K562 (cell line): Measurements from ENCODE around the gene ZNF865. TPM values are rescaled to one million over a fixed set of nuclear protein-coding genes. Genes with fewer than 3 reads are reported as not detected.

ENCODE experiments used
- CBX2 ChIP-seq: fragments of 200-600 bp; sonication (generic); IDR thresholded peaks from one replicate; pipeline ENCODE4 v1.6.1; 2012; ENCODE audit warnings: mild to moderate bottlenecking, low read length, inconsistent platforms; ENCODE audit not compliant: insufficient read depth, poor library complexity, severe bottlenecking
- CEBPB ChIP-seq: fragments of 450-650 bp; IDR thresholded peaks from 2 replicates; pipeline ENCODE4 v1.6.1; 2016; ENCODE audit warnings: missing genetic modification characterization, missing compliant biosample characterization
- CHD1 ChIP-seq: fragments of 200-600 bp; sonication (generic); IDR thresholded peaks from one replicate; pipeline ENCODE4 v1.6.1; 2012; ENCODE audit warnings: mild to moderate bottlenecking, moderate library complexity, low read length, inconsistent platforms
- ETS2 ChIP-seq: IDR thresholded peaks from 2 replicates; pipeline ENCODE4 v1.6.1; 2016; ENCODE audit warnings: borderline replicate concordance, missing genetic modification characterization, mild to moderate bottlenecking, moderate library complexity, missing compliant biosample characterization; ENCODE audit not compliant: poor library complexity, severe bottlenecking
- FOXP1 ChIP-seq: sonication (generic); formaldehyde crosslinking; IDR thresholded peaks from 2 replicates; pipeline ENCODE4 v1.8.0; 2022; ENCODE audit warnings: mild to moderate bottlenecking, missing genetic modification reagents
- HNRNPLL ChIP-seq: fragments of 200-400 bp; formaldehyde crosslinking; IDR thresholded peaks from 2 replicates; pipeline ENCODE4 v1.6.1; 2017; ENCODE audit warnings: low read length, low read depth, mild to moderate bottlenecking; ENCODE audit not compliant: poor library complexity, severe bottlenecking
- IRF1 ChIP-seq: sonication (generic); formaldehyde crosslinking; IDR thresholded peaks from 2 replicates; pipeline ENCODE4 v1.8.0; 2022; ENCODE audit warnings: missing genetic modification reagents, mild to moderate bottlenecking, borderline replicate concordance
- KLF1 ChIP-seq: fragments of 450-650 bp; IDR thresholded peaks from 2 replicates; pipeline ENCODE4 v1.6.1; 2016; ENCODE audit warnings: missing genetic modification characterization, missing compliant biosample characterization
- MYC ChIP-seq, 2 experiments: fragments of 250-450 bp in 1 of 2; sonication (Bioruptor Pico) in 1 of 2; IDR thresholded peaks; 2 replicates each; pipeline versions ENCODE4 v1.5.1 to v1.6.1; 2012 to 2021; ENCODE audit warnings: low read depth in 2 of 2, borderline replicate concordance in 1 of 2, improper control_type of control experiment in 1 of 2, low read length in 1 of 2, mild to moderate bottlenecking in 1 of 2, moderate library complexity in 1 of 2
- NR1H2 ChIP-seq: sonication (generic); formaldehyde crosslinking; IDR thresholded peaks from 2 replicates; pipeline ENCODE4 v1.4.0; 2020; ENCODE audit warnings: mild to moderate bottlenecking, missing genetic modification reagents
- PKNOX1 ChIP-seq: fragments of 450-650 bp; IDR thresholded peaks from 2 replicates; pipeline ENCODE4 v1.6.1; 2016
- SREBF1 ChIP-seq: fragments of 150-350 bp; IDR thresholded peaks from 2 replicates; pipeline ENCODE4 v1.6.1; 2014; ENCODE audit warnings: antibody characterized with exemption, low read depth, low read length, borderline replicate concordance
- TEAD4 ChIP-seq, 2 experiments: sonication (generic) in 1 of 2; formaldehyde crosslinking in 1 of 2; IDR thresholded peaks; 2 replicates each; pipeline versions ENCODE4 v1.6.1 to v1.8.0; 2012 to 2022; ENCODE audit warnings: borderline replicate concordance in 1 of 2, inconsistent platforms in 1 of 2, low read length in 1 of 2, mild to moderate bottlenecking in 1 of 2, missing genetic modification reagents in 1 of 2
- ZNF79 ChIP-seq: fragments of 250-450 bp; sonication (Bioruptor Pico); IDR thresholded peaks from 2 replicates; pipeline ENCODE4 v1.4.0; 2020; ENCODE audit warnings: low read depth, mild to moderate bottlenecking, moderate library complexity
- polyA plus RNA-seq, 8 experiments: library from polyadenylated mRNA; depleted of rRNA in 4 of 8; stranded (reverse) in 5 of 8; unstranded in 3 of 8; fragments of >200 nt; fragmentation: Nextera tagmentation in 2 of 8; fragmentation: Illumina TruSeq in 1 of 8; extraction: Ambion mirVana in 2 of 8; extraction: Trizol in 1 of 8; gene quantifications; 2 replicates each; pipeline versions ENCODE4 v1.2.1 to v1.2.3, GENCODE V29; 2011 to 2014; ENCODE audit warnings: inconsistent platforms in 1 of 8, missing spikeins in 1 of 8
- total RNA-seq, 7 experiments: library from RNA; depleted of rRNA in 6 of 7; stranded (reverse); fragments of >200 nt in 6 of 7; fragmentation: Illumina TruSeq in 2 of 7; extraction: Trizol in 2 of 7; gene quantifications; 2 replicates each; pipeline versions ENCODE4 v1.2.1 to v1.2.3, GENCODE V29; 2011 to 2021; ENCODE audit warnings: low replicate concordance in 1 of 7
- TF ChIP-seq, protein P1 (sequence below): sonication (generic); formaldehyde crosslinking; IDR thresholded peaks from 2 replicates; pipeline ENCODE4 v1.5.0; 2020; ENCODE audit warnings: missing genetic modification reagents
- TF ChIP-seq, protein P2 (sequence below): fragments of 450-650 bp; formaldehyde crosslinking; IDR thresholded peaks from 2 replicates; pipeline ENCODE4 v1.4.0; 2020; ENCODE audit warnings: mild to moderate bottlenecking, mixed read lengths
- TF ChIP-seq, protein P3 (sequence below): fragments of 250-450 bp; sonication (Bioruptor Pico); IDR thresholded peaks from 2 replicates; pipeline ENCODE4 v1.4.0; 2020; ENCODE audit warnings: mild to moderate bottlenecking, moderate library complexity

The ZNF865 gene
- total and polyA plus RNA-seq, 9 of the 15 experiments (the other 6 are each of a cell fraction or from before 2014, with no cell fraction given) = 0.40 to 18.8 (median 1.6) TPM; not detected in 2

GRCh38 chr19:55599468-55599841 is 6.0 kb upstream of the ZNF865 start, which contains the start of gene FIZ1 (continued):
- TF ChIP-seq IRF1 (CRISPR knock-in tag) (no peak), TEAD4 (IDR thresholded peaks at IDR 0.05; ENCODE audit: low read length) (no peak), TEAD4 (CRISPR knock-in tag; IDR thresholded peaks at IDR 0.05; ENCODE audit: borderline replicate concordance) (no peak), HNRNPLL (no peak), CBX2 (no peak), ZNF79 (CRISPR knock-in tag) (no peak), FOXP1 (CRISPR knock-in tag) (peak; percentile 88; the same call in 1 of the 2 replicates), KLF1 (no peak), CHD1 (no peak), PKNOX1 (no peak), ETS2 (no peak), CEBPB (tag) (no peak), SREBF1 (no peak), MYC (IDR thresholded peaks at IDR 0.05; ENCODE audit: low read depth, low read length) (no peak), MYC (CRISPR knock-in tag; IDR thresholded peaks at IDR 0.05; ENCODE audit: borderline replicate concordance, low read depth) (no peak), NR1H2 (CRISPR knock-in tag) (no peak)
- TF ChIP-seq, protein P1, sequence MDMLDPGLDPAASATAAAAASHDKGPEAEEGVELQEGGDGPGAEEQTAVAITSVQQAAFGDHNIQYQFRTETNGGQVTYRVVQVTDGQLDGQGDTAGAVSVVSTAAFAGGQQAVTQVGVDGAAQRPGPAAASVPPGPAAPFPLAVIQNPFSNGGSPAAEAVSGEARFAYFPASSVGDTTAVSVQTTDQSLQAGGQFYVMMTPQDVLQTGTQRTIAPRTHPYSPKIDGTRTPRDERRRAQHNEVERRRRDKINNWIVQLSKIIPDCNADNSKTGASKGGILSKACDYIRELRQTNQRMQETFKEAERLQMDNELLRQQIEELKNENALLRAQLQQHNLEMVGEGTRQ (CRISPR knock-in tag) = no peak
- TF ChIP-seq, protein P2, sequence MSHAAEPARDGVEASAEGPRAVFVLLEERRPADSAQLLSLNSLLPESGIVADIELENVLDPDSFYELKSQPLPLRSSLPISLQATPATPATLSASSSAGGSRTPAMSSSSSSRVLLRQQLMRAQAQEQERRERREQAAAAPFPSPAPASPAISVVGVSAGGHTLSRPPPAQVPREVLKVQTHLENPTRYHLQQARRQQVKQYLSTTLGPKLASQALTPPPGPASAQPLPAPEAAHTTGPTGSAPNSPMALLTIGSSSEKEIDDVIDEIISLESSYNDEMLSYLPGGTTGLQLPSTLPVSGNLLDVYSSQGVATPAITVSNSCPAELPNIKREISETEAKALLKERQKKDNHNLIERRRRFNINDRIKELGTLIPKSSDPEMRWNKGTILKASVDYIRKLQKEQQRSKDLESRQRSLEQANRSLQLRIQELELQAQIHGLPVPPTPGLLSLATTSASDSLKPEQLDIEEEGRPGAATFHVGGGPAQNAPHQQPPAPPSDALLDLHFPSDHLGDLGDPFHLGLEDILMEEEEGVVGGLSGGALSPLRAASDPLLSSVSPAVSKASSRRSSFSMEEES = no peak
- TF ChIP-seq, protein P3, sequence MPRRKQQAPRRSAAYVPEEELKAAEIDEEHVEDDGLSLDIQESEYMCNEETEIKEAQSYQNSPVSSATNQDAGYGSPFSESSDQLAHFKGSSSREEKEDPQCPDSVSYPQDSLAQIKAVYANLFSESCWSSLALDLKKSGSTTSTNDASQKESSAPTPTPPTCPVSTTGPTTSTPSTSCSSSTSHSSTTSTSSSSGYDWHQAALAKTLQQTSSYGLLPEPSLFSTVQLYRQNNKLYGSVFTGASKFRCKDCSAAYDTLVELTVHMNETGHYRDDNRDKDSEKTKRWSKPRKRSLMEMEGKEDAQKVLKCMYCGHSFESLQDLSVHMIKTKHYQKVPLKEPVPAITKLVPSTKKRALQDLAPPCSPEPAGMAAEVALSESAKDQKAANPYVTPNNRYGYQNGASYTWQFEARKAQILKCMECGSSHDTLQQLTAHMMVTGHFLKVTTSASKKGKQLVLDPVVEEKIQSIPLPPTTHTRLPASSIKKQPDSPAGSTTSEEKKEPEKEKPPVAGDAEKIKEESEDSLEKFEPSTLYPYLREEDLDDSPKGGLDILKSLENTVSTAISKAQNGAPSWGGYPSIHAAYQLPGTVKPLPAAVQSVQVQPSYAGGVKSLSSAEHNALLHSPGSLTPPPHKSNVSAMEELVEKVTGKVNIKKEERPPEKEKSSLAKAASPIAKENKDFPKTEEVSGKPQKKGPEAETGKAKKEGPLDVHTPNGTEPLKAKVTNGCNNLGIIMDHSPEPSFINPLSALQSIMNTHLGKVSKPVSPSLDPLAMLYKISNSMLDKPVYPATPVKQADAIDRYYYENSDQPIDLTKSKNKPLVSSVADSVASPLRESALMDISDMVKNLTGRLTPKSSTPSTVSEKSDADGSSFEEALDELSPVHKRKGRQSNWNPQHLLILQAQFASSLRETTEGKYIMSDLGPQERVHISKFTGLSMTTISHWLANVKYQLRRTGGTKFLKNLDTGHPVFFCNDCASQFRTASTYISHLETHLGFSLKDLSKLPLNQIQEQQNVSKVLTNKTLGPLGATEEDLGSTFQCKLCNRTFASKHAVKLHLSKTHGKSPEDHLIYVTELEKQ = no peak
